ENCODE measurements around the gene WSCD2. TPM values are rescaled to one million over a fixed set of nuclear protein-coding genes. Genes with fewer than 3 reads are reported as not detected.

The WSCD2 gene
- polyA plus RNA-seq, 1 donor (not counting 4 experiments of a cell fraction or from before 2014, with no cell fraction given) = not detected

DNA sequence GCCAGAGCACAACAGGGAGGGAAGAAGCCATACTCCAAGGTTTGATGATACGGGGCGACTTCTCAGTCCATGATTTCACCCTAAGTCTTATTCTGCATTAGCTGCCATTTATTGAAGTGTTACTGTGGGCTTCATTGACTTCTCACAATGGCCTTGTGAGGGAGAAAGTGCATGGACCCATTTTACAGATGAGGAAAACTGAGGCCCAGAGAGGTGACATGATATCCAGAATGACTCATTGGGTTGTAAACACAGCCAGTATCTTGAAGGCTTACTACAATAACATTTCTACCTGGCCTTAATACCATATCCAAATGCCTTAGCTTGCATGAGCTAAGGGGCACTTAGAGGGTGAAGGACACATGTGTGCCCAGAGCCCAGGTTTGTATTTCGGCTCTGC, 109.4 kb downstream of the WSCD2 start:
- H3K36me3 ChIP-seq (ENCODE audit: control insufficient read depth in 2 of 2, extremely low read depth in 1 of 2, insufficient read depth in 2 of 2, low read length in 2 of 2) = no peaks in the 10 kb centered on the region
- dilution Hi-C loops (cut with MboI; ENCODE audit: extremely low pct_ligation_motif_present, low sequenced_read_pairs) = no loop called here
- no peaks in the 10 kb centered on the region for H4K20me1 ChIP-seq (ENCODE audit: control insufficient read depth, extremely low read depth, insufficient read depth, low read length)
- no peak overlapping the region for H2AFZ ChIP-seq (ENCODE audit: control insufficient read depth, low read length)
- H3K9me3 ChIP-seq (ENCODE audit: control insufficient read depth, low read depth, low read length) = no peaks in the 10 kb centered on the region
- FAIRE-seq (no peak), DNase-seq (ENCODE audit: low read depth, low spot score) (no peak)
- H3K4me3 ChIP-seq (ENCODE audit: control insufficient read depth in 2 of 3, extremely low read depth in 1 of 3, insufficient read depth in 2 of 3, low read depth in 1 of 3, low read length in 3 of 3) = no peak overlapping the region
- H3K4me2 ChIP-seq (ENCODE audit: control insufficient read depth, extremely low read depth, insufficient read depth, low read depth, low read length) = no peak overlapping the region
- no peaks in the 10 kb centered on the region for H3K79me2 ChIP-seq (ENCODE audit: control insufficient read depth, insufficient read depth, low read length)
- H3K27ac ChIP-seq (ENCODE audit: control insufficient read depth, insufficient read depth, low read length) = no peak overlapping the region
- H3K27me3 ChIP-seq (ENCODE audit: control insufficient read depth, extremely low read depth, insufficient read depth, low read length) = peaks cover 5% of the 10 kb centered on the region
- TF ChIP-seq CTCF (optimal IDR thresholded peaks at IDR 0.05 in 1 of 3, IDR thresholded peaks at IDR 0.05 in 1 of 3, conservative IDR thresholded peaks at IDR 0.05 in 1 of 3; ENCODE audit: extremely low read depth in 1 of 3, insufficient read depth in 2 of 3, low read length in 3 of 3) (no peak), EZH2 (IDR thresholded peaks at IDR 0.05; ENCODE audit: low read length) (no peak)
- no peaks in the 10 kb centered on the region for H3K4me1 ChIP-seq (ENCODE audit: control insufficient read depth, extremely low read depth, insufficient read depth, low read length)
- H3K9me1 ChIP-seq (ENCODE audit: control insufficient read depth, extremely low read depth, insufficient read depth, low read length) = no peaks in the 10 kb centered on the region
- H3K9ac ChIP-seq (ENCODE audit: control insufficient read depth, extremely low read depth, insufficient read depth, low read length) = no peak overlapping the region

- Histone ChIP-seq H3K79me2 (ENCODE audit: control insufficient read depth, insufficient read depth, low read length) (no peaks in the 10 kb centered on the region), H3K27ac (ENCODE audit: control insufficient read depth, insufficient read depth, low read length) (no peak overlapping the region), H3K9me3 (ENCODE audit: control insufficient read depth, low read depth, low read length) (no peaks in the 10 kb centered on the region), H3K4me2 (ENCODE audit: control insufficient read depth, extremely low read depth, insufficient read depth, low read depth, low read length) (no peak overlapping the region), H3K27me3 (ENCODE audit: control insufficient read depth, extremely low read depth, insufficient read depth, low read length) (peaks cover 5% of the 10 kb centered on the region), H3K4me3 (ENCODE audit: control insufficient read depth in 2 of 3, extremely low read depth in 1 of 3, insufficient read depth in 2 of 3, low read depth in 1 of 3, low read length in 3 of 3) (no peak overlapping the region), H3K9ac (ENCODE audit: control insufficient read depth, extremely low read depth, insufficient read depth, low read length) (no peak overlapping the region), H3K4me1 (ENCODE audit: control insufficient read depth, extremely low read depth, insufficient read depth, low read length) (no peaks in the 10 kb centered on the region), H2AFZ (ENCODE audit: control insufficient read depth, low read length) (no peak overlapping the region), H3K36me3 (ENCODE audit: control insufficient read depth in 2 of 2, extremely low read depth in 1 of 2, insufficient read depth in 2 of 2, low read length in 2 of 2) (no peaks in the 10 kb centered on the region), H4K20me1 (ENCODE audit: control insufficient read depth, extremely low read depth, insufficient read depth, low read length) (no peaks in the 10 kb centered on the region), H3K9me1 (ENCODE audit: control insufficient read depth, extremely low read depth, insufficient read depth, low read length) (no peaks in the 10 kb centered on the region)
- FAIRE-seq (no peak), DNase-seq (ENCODE audit: low read depth, low spot score) (no peak)
- dilution Hi-C loops (cut with MboI; ENCODE audit: extremely low pct_ligation_motif_present, low sequenced_read_pairs) = no loop called here
- TF ChIP-seq CTCF (optimal IDR thresholded peaks at IDR 0.05 in 1 of 3, IDR thresholded peaks at IDR 0.05 in 1 of 3, conservative IDR thresholded peaks at IDR 0.05 in 1 of 3; ENCODE audit: extremely low read depth in 1 of 3, insufficient read depth in 2 of 3, low read length in 3 of 3) (no peak), EZH2 (IDR thresholded peaks at IDR 0.05; ENCODE audit: low read length) (no peak)
These were observed 110.3 kb downstream of the WSCD2 start for GRCh38 chr12:108239378-108239777.
